ENCODE results near the gene DAZAP1. TPM values are rescaled to one million over a fixed set of nuclear protein-coding genes. Genes with fewer than 3 reads are reported as not detected.
A peak's percentile ranks its signal among the peaks of the same experiment; 100 is the strongest.

Gene DAZAP1
- total RNA-seq, 3 donors from 2014 or later, result 35.8 to 50.9 (median 48.8) TPM

GRCh38 chr19:1383312-1384084 lies 23.9 kb upstream of the DAZAP1 start, which contains the start of gene NDUFS7:
Gene NDUFS7 (plus strand): TSS chr19:1383907. CDS start chr19:1383927, 20 bp downstream.
- Histone ChIP-seq H3K9me3 (no peaks in the 10 kb centered on the region), H3K36me3 (no peaks in the 10 kb centered on the region), H3K27ac (peak within 1 kb of the TSS; percentile 82 to 88), H3K4me3 (peak within 1 kb of the TSS; percentile 85 to 99 (median 96)), H3K4me1 (peaks cover 5 to 8% of the 10 kb centered on the region in 2 donors), H3K27me3 (no peaks in the 10 kb centered on the region)
- TF ChIP-seq POLR2A (IDR thresholded peaks at IDR 0.05) (no peak), POLR2AphosphoS5 (IDR thresholded peaks at IDR 0.05) (peak; percentile 90 to 99 (median 98))
- TF ChIP-seq, protein P1, sequence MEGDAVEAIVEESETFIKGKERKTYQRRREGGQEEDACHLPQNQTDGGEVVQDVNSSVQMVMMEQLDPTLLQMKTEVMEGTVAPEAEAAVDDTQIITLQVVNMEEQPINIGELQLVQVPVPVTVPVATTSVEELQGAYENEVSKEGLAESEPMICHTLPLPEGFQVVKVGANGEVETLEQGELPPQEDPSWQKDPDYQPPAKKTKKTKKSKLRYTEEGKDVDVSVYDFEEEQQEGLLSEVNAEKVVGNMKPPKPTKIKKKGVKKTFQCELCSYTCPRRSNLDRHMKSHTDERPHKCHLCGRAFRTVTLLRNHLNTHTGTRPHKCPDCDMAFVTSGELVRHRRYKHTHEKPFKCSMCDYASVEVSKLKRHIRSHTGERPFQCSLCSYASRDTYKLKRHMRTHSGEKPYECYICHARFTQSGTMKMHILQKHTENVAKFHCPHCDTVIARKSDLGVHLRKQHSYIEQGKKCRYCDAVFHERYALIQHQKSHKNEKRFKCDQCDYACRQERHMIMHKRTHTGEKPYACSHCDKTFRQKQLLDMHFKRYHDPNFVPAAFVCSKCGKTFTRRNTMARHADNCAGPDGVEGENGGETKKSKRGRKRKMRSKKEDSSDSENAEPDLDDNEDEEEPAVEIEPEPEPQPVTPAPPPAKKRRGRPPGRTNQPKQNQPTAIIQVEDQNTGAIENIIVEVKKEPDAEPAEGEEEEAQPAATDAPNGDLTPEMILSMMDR (IDR thresholded peaks at IDR 0.05), result peak; percentile 61 to 77 (median 73)
- DNase-seq (ENCODE audit: low spot score in 2 of 2), result peak; percentile 89 to 91
- intact Hi-C loops (cut with DNase I; ENCODE audit: low total_unique reads), result no loop called here

- intact Hi-C loops (cut with DNase I; ENCODE audit: low total_unique reads), result no loop called here
- TF ChIP-seq POLR2AphosphoS5 (IDR thresholded peaks at IDR 0.05), result no peak
- TF ChIP-seq POLR2A (IDR thresholded peaks at IDR 0.05), result no peak
- TF ChIP-seq, protein P1 (IDR thresholded peaks at IDR 0.05), result no peak
- Histone ChIP-seq H3K27ac (peak overlapping the region; percentile 82 to 88), H3K36me3 (no peaks in the 10 kb centered on the region), H3K9me3 (no peaks in the 10 kb centered on the region), H3K4me3 (peak overlapping the region; percentile 85 to 99 (median 96)), H3K27me3 (no peaks in the 10 kb centered on the region), H3K4me1 (peaks cover 5 to 8% of the 10 kb centered on the region in 2 donors)
- no peak for DNase-seq (ENCODE audit: low spot score in 2 of 2)
These were observed 23.3 kb upstream of the DAZAP1 start for GRCh38 chr19:1384085-1384462.

GRCh38 chr19:1384478-1385110 lies 22.8 kb upstream of the DAZAP1 start:
- Histone ChIP-seq H3K27me3 (no peaks in the 10 kb centered on the region), H3K4me1 (peaks cover 5 to 8% of the 10 kb centered on the region in 2 donors), H3K9me3 (no peaks in the 10 kb centered on the region), H3K4me3 (peak overlapping the region; percentile 85 to 99 (median 96)), H3K27ac (peak overlapping the region; percentile 82 to 88), H3K36me3 (no peaks in the 10 kb centered on the region)
- DNase-seq (ENCODE audit: low spot score in 2 of 2), result no peak
- intact Hi-C loops (cut with DNase I; ENCODE audit: low total_unique reads), result no loop called here
- TF ChIP-seq POLR2AphosphoS5 (IDR thresholded peaks at IDR 0.05), result no peak
- no peak for TF ChIP-seq POLR2A (IDR thresholded peaks at IDR 0.05)
- TF ChIP-seq, protein P1 (IDR thresholded peaks at IDR 0.05), result no peak

GRCh38 chr19:1385816-1386215 lies 21.6 kb upstream of the DAZAP1 start:
- intact Hi-C loops (cut with DNase I; ENCODE audit: low total_unique reads), result no loop called here
- H3K4me1 ChIP-seq, result peaks cover 5 to 8% of the 10 kb centered on the region in 2 donors

More at GRCh38 chr19:1385816-1386215, 21.6 kb upstream of the DAZAP1 start:
- no peak for DNase-seq (ENCODE audit: low spot score in 2 of 2)
- Histone ChIP-seq H3K27ac (no peak overlapping the region), H3K9me3 (no peaks in the 10 kb centered on the region), H3K36me3 (peaks cover 4% of the 10 kb centered on the region), H3K4me3 (no peak overlapping the region), H3K27me3 (no peaks in the 10 kb centered on the region)
- TF ChIP-seq POLR2AphosphoS5 (IDR thresholded peaks at IDR 0.05) (no peak), POLR2A (IDR thresholded peaks at IDR 0.05) (no peak)
- TF ChIP-seq, protein P1 (IDR thresholded peaks at IDR 0.05), result no peak

Data from breast epithelium (tissue), 4 donors.